Stimulated activated effector memory CD8-positive, alpha-beta T cell treated with anti-CD3 and anti-CD28 coated beads, Interleukin-12 subunit alpha, Interleukin-12 subunit beta, amount 100 ng/mL, for 72 hours (primary cell): ENCODE data around the gene HMCN1.

ENCODE experiments used
- ATAC-seq: fragments of 150-1000 bp; cut with Tn5 transposase; 2 replicates; pipeline ENCODE4 v1.10.0; 2021
- DNase-seq, 2 donors: peaks; one replicate each; pipeline ENCODE4 v3.0.0; 2021 to 2022; ENCODE audit warnings: low spot score in 2 of 2
- H3K27ac Mint-ChIP-seq: one replicate; pipeline ENCODE4 v1.8.0; 2022; ENCODE audit warnings: mild to moderate bottlenecking, mixed read lengths
- H3K36me3 Mint-ChIP-seq: one replicate; pipeline ENCODE4 v1.8.0; 2022; ENCODE audit warnings: mild to moderate bottlenecking, mixed read lengths
- H3K4me1 Mint-ChIP-seq: one replicate; pipeline ENCODE4 v1.8.0; 2022; ENCODE audit warnings: mixed read lengths
- H3K4me3 Mint-ChIP-seq: one replicate; pipeline ENCODE4 v1.8.0; 2022; ENCODE audit warnings: mild to moderate bottlenecking, mixed read lengths
- H3K9me3 Mint-ChIP-seq: one replicate; pipeline ENCODE4 v1.8.0; 2022; ENCODE audit warnings: mixed read lengths

Gene HMCN1

DNA sequence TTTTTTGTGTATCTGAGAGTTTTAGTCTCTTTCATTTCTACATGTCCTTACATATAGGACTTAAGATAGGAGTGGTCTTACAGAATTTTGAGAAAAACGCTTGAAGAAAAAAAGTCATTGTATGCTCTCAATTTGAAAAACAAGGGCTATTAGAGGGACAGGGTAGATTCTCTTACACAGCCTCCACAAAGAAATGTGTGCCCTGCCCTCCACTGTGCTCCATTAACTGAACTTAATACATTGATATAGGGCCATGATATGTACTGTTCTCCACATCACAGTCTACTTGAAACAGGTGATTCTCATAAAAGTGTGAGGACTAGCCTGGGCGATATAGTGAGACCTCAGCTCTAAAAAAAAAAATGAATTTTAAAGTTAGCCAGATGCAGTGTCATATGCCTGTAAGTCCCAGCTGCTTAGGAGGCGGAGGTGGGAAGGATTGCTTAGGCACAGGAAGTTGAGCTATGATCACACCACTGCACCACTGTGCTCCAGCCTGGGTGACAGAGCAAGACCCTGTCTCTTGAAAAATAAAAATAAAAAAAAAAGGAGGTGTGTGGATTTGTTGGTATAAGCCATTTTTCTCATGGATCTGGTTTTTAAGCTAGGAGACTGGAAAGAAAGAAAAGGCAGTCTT is 77.0 kb downstream of the HMCN1 start:
- no peak for ATAC-seq
- no peaks in the 10 kb centered on the region for H3K9me3 Mint-ChIP-seq
- no peak overlapping the region for H3K4me3 Mint-ChIP-seq
- H3K27ac Mint-ChIP-seq = no peak overlapping the region
- no peaks in the 10 kb centered on the region for H3K36me3 Mint-ChIP-seq
- no peaks in the 10 kb centered on the region for H3K4me1 Mint-ChIP-seq
- no peak for DNase-seq

DNA sequence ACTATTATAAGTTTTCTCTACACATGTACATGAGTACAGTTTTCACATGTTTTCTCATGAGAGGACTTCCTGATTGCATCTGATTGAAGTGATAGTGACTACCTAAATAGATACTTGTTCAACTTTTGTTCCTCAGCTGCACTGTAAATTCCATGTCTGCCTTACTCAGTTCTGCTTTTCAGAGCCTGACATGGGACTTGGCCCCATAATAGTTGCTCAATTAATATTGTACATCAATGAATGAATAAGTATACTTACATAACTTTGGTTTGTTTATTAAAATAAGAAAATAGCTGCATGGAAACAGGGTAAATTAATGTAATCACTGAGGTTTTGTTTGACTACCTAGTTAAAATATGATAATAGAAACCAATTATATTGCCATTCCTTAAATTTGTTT is 78.7 kb downstream of the HMCN1 start:
- H3K4me1 Mint-ChIP-seq = no peaks in the 10 kb centered on the region
- DNase-seq (no peak), ATAC-seq (no peak)
- H3K27ac Mint-ChIP-seq = no peak overlapping the region
- H3K4me3 Mint-ChIP-seq = no peak overlapping the region
- H3K36me3 Mint-ChIP-seq = no peaks in the 10 kb centered on the region
- no peaks in the 10 kb centered on the region for H3K9me3 Mint-ChIP-seq

DNA sequence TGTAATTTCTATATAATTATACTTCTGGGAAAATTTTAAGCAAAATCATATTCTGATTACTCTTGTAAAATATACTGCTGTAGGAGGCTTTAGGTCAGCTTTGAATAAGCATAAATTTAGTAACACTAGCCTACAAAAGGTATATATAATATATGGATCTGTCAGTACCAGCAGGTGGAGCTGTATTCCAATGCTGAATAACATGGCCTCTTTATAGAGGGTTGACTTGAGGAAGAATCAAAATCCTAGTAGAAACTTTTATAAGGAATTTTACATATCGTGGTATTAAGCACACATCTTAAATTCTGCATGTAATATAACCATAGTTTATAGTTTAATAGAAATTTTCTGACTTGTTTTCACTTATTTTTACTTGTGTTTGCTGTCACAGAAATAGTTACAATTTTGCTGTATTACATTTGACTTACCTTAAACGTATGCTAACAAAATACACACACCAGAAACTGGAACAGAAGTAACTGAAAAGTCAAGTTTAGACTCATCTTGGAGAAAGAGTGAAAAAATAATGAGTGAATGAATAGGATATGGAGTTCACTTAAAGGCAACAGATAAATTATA is 79.3 kb downstream of the HMCN1 start:
- DNase-seq = no peak
- Mint-ChIP-seq H3K36me3 (no peaks in the 10 kb centered on the region), H3K4me3 (no peak overlapping the region), H3K27ac (no peak overlapping the region), H3K9me3 (no peaks in the 10 kb centered on the region), H3K4me1 (no peaks in the 10 kb centered on the region)
- peak; percentile 45 for ATAC-seq

DNA sequence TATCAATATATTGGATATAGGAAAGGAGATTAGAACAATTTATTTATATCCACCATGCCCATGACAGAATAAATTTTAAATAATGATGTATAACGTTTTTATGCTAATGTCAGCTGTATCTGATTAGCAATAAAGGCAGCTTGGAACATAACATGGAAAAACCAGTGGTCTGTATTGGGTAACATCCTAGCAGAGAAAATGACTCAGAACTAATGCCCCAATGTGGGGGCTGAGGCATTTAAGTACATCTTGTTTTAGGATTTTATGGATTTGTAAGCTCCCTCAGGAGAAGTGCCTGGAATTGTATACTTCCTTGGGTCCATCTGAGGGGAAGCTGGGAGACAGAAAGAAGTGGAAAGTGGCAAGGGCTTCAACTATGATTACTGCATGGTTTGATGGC is 82.3 kb downstream of the HMCN1 start:
- no peaks in the 10 kb centered on the region for H3K9me3 Mint-ChIP-seq
- H3K36me3 Mint-ChIP-seq = no peaks in the 10 kb centered on the region
- ATAC-seq (no peak), DNase-seq (no peak)
- no peak overlapping the region for H3K27ac Mint-ChIP-seq
- no peak overlapping the region for H3K4me3 Mint-ChIP-seq
- no peaks in the 10 kb centered on the region for H3K4me1 Mint-ChIP-seq

DNA sequence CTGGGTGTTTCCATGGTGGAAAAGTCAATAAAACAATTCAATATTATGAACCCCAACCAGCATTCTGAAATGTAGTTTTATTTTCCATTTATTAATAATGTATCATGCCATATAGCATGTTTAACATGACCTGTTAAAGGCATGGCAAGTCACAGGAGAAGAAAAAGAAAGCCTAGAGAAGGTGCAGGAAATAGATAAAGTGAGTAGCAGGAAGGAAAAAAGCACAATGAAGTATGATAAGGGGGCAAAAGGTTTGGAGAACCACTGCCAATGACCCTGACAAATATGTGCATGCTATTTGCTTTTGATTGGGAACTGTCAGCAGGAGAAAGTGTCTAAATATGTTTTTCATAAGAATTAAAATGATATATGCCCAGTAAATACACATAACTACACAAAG is 85.6 kb downstream of the HMCN1 start:
- H3K9me3 Mint-ChIP-seq = no peaks in the 10 kb centered on the region
- no peaks in the 10 kb centered on the region for H3K36me3 Mint-ChIP-seq
- DNase-seq (no peak), ATAC-seq (no peak)
- no peaks in the 10 kb centered on the region for H3K4me1 Mint-ChIP-seq
- no peak overlapping the region for H3K27ac Mint-ChIP-seq
- H3K4me3 Mint-ChIP-seq = no peak overlapping the region

DNA sequence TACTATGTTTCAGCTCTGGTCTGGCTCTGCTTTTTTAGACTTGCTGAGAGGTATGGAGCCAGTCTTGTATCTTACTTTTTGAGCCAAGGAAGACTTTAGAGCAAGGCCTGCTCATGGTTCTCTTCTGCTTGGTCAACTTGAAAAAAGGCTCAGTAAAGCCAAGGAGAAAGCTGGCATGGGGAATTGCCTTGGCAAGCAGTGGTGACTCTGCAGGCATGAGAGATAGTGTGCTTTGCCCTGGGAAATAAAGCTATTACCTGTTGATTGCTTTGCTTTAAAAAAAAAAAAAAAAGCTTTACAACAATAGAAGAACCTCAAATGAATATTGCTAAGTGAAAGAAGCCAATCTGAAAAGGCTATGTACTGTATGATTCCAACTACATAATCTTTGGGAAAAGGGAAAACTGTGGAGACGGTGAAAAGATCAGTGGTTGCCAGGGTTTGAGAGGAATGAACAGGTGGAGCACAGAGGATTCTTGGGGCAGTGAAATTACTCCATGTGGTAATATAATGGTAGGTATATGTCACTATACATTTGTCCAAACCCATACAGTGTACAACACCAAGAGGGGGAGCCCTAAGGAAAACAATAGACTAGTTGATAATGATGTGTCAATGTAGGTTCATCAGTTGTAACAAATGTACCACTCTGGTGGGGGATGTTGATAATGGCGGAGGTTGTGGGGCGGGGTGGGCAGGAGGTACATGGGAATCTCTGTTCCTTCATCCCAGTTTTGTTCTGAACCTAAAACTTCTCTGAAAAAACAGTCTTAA is 87.6 kb downstream of the HMCN1 start:
- no peak for DNase-seq

DNA sequence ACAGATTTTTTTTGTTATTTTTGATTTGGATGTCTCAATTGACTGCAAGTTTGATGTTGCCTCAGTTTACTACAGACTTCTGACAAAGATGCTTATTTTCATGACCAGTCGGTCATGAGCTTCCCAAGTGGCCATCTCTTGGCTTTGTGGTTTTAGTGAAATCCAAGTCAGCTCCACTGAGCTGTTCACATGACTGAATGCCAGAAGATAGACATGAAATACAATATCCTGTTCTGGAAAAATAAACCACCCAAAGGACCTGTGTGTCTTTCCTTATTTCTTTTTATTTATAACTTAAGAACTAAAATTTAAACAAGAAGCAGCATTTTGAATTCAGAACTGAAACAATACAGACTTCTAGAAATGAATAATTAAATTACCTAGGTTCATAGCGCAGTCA is 89.3 kb downstream of the HMCN1 start:
- no peaks in the 10 kb centered on the region for H3K9me3 Mint-ChIP-seq
- H3K4me3 Mint-ChIP-seq = no peak overlapping the region
- no peak for DNase-seq
- H3K4me1 Mint-ChIP-seq = no peaks in the 10 kb centered on the region
- H3K36me3 Mint-ChIP-seq = no peaks in the 10 kb centered on the region
- no peak overlapping the region for H3K27ac Mint-ChIP-seq
- ATAC-seq = no peak

More for the DNA sequence above, 87.6 kb downstream of the HMCN1 start:
- no peak for ATAC-seq
- Mint-ChIP-seq H3K4me3 (no peak overlapping the region), H3K36me3 (no peaks in the 10 kb centered on the region), H3K4me1 (no peaks in the 10 kb centered on the region), H3K27ac (no peak overlapping the region), H3K9me3 (no peaks in the 10 kb centered on the region)

DNA sequence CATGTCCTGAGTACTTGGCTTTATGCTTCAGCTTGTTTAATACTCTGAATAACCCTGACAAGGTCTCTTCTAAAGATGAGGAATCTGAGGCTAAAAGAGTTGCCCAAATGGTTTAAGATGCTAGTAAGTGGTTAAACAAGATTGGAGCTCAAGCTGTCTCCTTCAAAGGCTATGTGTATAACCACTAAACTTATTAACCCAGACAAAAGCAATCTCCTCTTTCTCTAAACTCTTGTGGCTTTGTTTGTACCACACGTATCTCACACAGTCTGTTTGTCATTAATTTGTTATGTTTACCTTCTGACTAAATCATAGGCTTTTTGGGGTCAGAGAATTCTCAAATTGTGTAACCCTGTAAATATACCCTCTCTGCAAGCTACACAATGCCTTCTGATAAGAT is 89.9 kb downstream of the HMCN1 start:
- no peak for ATAC-seq
- Mint-ChIP-seq H3K4me1 (no peaks in the 10 kb centered on the region), H3K9me3 (no peaks in the 10 kb centered on the region), H3K4me3 (no peak overlapping the region), H3K27ac (no peak overlapping the region), H3K36me3 (no peaks in the 10 kb centered on the region)
- DNase-seq = no peak

DNA sequence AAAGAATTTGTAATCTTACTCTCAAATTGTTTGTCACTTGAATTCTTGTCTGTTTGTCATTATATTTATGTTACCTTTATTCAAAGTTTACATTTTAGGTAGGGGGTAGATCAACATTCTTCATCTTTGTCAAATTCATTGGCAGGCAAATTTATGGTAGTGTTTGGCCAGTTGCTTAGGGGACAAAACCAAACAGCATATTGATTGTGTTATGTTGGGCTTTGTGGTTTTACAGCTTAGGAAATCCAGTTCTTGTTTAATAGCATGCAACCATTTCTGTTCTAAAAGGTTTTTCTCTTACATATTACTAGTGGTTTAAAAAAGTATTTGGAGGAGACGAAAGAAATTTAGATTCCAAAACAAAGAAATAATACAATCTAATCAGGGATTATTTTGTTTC is 91.4 kb downstream of the HMCN1 start:
- Mint-ChIP-seq H3K27ac (no peak overlapping the region), H3K36me3 (no peaks in the 10 kb centered on the region), H3K9me3 (no peaks in the 10 kb centered on the region), H3K4me3 (no peak overlapping the region), H3K4me1 (no peaks in the 10 kb centered on the region)
- DNase-seq = no peak
- ATAC-seq = no peak

DNA sequence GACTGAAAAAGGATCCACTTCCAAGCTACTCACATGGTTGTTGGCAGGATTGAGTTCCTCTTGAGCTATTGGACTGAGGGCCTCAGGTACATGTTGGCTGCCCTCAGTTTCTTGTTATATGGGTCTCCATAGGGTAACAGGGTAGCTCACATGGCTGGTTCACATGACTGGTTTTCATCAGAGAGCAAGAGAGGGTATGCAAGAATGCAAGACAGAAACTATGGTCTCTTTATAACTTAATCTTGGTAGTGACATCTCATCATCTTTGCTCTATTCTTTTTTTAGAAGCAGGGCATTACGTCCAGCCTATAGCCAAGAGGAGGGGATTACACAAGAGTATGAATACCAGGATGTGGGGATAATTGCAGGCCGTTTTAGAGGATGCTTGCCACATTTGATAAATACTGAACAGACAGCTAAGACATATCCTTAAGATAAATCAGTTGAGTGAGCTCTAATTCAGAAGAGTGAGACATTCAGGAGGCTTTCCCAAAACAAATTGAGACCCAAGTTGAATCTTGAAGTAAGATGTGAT is 100.2 kb downstream of the HMCN1 start:
- DNase-seq (no peak), ATAC-seq (no peak)
- Mint-ChIP-seq H3K4me1 (no peaks in the 10 kb centered on the region), H3K27ac (no peak overlapping the region), H3K36me3 (no peaks in the 10 kb centered on the region), H3K4me3 (no peak overlapping the region), H3K9me3 (no peaks in the 10 kb centered on the region)

DNA sequence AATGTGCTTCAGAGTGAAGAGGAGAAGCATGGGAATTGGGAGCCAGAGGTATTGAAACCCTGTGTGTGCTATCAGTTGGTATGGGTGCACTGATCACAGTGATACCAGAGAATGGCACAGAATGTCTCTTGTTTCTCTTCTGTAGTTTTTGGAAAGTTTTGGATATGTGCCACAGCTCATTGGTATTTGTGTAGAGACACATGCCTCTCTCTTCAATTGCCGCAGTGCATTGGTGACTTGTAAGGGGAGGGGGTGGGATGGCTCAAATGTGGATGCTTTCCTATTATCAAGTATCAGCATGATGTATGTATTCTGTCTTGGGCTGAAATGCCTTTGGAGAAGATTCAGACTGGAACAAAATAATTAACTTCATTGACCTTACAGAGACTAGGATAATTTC is 101.0 kb downstream of the HMCN1 start:
- no peak for DNase-seq
- Mint-ChIP-seq H3K4me1 (no peaks in the 10 kb centered on the region), H3K36me3 (no peaks in the 10 kb centered on the region), H3K9me3 (no peaks in the 10 kb centered on the region), H3K4me3 (no peak overlapping the region), H3K27ac (no peak overlapping the region)
- no peak for ATAC-seq

DNA sequence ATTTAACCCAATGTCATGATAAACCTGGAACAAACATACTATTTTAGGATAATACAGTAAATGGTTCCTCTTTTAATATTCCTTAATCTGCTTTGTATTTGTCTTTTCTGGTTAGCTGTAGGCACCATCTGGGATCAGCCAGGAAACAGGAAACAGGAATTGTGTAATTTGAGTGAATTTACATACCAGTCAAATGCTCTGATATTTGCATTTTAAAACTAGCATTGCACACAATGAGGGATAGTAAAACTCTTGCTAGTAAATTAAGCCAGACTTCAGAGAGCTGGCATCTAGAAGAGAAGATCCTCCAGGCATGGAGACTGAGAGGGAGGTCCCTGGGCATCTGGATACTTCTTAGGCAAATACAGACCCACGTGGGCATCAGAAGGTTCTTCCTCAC is 103.5 kb downstream of the HMCN1 start:
- ATAC-seq (no peak), DNase-seq (no peak)
- Mint-ChIP-seq H3K9me3 (no peaks in the 10 kb centered on the region), H3K4me1 (no peaks in the 10 kb centered on the region), H3K36me3 (no peaks in the 10 kb centered on the region), H3K4me3 (no peak overlapping the region), H3K27ac (no peak overlapping the region)

DNA sequence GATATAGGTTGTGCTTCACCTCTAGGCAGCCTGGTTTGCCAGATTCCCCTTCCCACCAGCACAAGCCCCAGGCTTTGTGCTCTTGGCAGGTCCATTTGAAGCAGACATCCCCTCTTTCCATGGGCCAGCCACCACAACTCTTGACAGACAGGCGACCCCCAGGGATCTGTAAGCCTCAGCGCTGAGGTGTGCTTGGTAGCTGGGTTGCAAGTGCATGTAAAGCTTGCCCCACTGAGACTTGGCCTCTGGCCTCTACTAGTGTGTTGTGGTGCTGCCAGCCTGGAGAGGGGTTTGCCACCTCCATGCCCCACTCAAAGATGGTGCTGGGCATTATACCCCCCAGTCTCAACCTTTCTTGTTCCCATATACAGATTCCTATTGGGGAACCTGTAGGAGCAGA is 103.9 kb downstream of the HMCN1 start:
- Mint-ChIP-seq H3K27ac (no peak overlapping the region), H3K4me1 (no peaks in the 10 kb centered on the region)
- ATAC-seq = peak; percentile 21

DNA sequence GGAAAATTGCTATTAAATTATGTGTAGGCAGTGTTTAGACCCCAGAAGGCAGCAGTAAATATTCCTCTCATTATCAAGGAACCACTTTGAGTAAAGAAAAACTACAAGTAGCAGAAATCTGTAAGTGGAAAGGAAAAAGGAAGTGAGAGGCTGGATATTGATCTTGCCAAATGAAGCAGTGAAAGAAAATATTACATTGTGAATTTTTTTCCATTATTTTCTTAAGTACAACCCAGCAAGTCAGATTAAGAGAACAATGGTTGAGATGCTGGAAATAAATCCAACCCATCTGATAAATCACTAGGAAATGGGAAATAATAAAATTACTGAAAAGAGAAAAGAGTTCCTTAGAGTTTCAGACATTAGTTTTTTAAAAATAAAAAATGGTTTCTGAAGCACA is 106.7 kb downstream of the HMCN1 start:
- Mint-ChIP-seq H3K36me3 (no peaks in the 10 kb centered on the region), H3K4me3 (no peak overlapping the region), H3K9me3 (no peaks in the 10 kb centered on the region), H3K27ac (no peak overlapping the region), H3K4me1 (no peaks in the 10 kb centered on the region)
- no peak for ATAC-seq
- DNase-seq = no peak

More for the DNA sequence above, 103.9 kb downstream of the HMCN1 start:
- Mint-ChIP-seq H3K9me3 (no peaks in the 10 kb centered on the region), H3K4me3 (no peak overlapping the region), H3K36me3 (no peaks in the 10 kb centered on the region)
- DNase-seq = no peak

DNA sequence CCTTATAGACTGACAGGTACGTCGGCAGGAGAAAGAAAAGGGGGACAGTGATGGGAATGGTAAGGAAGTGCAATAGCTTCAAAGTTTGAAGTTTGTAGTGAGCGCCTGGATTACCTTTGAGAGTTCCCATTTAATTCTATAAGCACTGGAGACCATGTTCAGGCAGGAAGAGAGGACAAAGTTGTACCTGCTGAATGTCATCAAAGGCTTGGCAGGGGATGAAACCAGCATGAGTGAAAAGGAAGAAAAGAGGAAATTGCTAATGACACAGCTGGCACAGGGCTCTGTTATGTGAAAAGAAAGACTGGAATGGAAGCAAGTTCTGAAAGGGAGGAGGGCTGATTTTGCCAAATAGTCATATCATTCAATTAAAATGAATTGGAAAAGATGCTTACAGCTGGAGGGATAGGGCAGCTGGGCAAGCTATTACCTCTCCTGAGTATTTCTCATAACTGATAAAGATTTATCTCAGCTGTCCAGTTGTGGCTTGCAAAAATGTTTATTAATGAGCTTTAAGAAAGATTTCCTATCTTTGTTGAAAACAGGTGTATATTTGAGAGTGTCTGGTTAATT is 109.2 kb downstream of the HMCN1 start:
- no peak for DNase-seq
- H3K9me3 Mint-ChIP-seq = no peaks in the 10 kb centered on the region
- H3K36me3 Mint-ChIP-seq = no peaks in the 10 kb centered on the region
- no peak overlapping the region for H3K4me3 Mint-ChIP-seq
- no peak for ATAC-seq
- no peak overlapping the region for H3K27ac Mint-ChIP-seq
- H3K4me1 Mint-ChIP-seq = no peaks in the 10 kb centered on the region

DNA sequence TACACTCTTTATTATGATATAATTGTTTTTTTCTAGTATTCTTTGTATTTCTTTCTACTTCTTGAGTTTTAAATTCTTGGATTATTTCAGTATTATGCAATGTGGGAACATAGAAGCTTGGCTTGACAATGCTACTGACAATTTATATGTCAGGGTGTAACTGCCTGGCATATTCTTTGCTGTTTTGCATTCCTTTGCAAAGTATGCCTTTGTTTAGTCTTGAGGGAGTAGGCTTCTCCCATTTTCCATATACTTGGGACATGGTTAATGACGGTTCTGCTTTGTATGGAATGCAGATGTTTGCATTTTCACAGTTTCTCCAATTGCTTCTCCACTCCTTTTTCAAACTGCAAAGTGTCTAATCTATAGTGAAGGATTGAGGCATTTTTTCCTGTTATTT is 109.8 kb downstream of the HMCN1 start:
- ATAC-seq (no peak), DNase-seq (no peak)
- Mint-ChIP-seq H3K36me3 (no peaks in the 10 kb centered on the region), H3K27ac (no peak overlapping the region), H3K4me1 (no peaks in the 10 kb centered on the region), H3K4me3 (no peak overlapping the region), H3K9me3 (no peaks in the 10 kb centered on the region)
